MM.1S (cell line): ENCODE data around the gene AP5B1.

Experiments
- CTCF ChIP-seq: fragments of 300-600 bp; sonication (generic); IDR thresholded peaks from 2 replicates; pipeline ENCODE4 v1.5.1; 2016; ENCODE audit warnings: antibody characterized with exemption, low read length, mixed read lengths
- EZH2 ChIP-seq: fragments of 300-600 bp; sonication (generic); optimal IDR thresholded peaks from 2 replicates; pipeline ENCODE3; 2017; ENCODE audit warnings: low read depth, mild to moderate bottlenecking, antibody characterized with exemption, low read length, mixed read lengths

- TF ChIP-seq CTCF (no peak), EZH2 (no peak)
Measured at GRCh38 chr11:65764434-65764833, 16.3 kb downstream of the AP5B1 start.
